Measurements from ENCODE around the gene TTLL9.

The TTLL9 gene

GRCh38 chr20:31835977-31836852 lies 34.2 kb upstream of the TTLL9 start:
- TF ChIP-seq SIN3A (IDR thresholded peaks at IDR 0.05; ENCODE audit: borderline replicate concordance, insufficient read depth, low read length), result peak; percentile 75; the same call in 1 of the 2 replicates
- peak; percentile 96 for TF ChIP-seq FOXP2 (optimal IDR thresholded peaks at IDR 0.05; ENCODE audit: borderline replicate concordance, extremely low read depth, extremely low read length, insufficient read depth)
- 0 out of 4 replicates have a peak, but pooled peaks of 1 of the 2 experiments have one; percentile 33 for TF ChIP-seq REST (IDR thresholded peaks at IDR 0.05; ENCODE audit: insufficient read depth in 1 of 2, low read depth in 2 of 2, low read length in 2 of 2)
- no peak for TF ChIP-seq POLR2AphosphoS5 (IDR thresholded peaks at IDR 0.05; ENCODE audit: low read depth, low read length)
- TF ChIP-seq TAF1 (IDR thresholded peaks at IDR 0.05; ENCODE audit: borderline replicate concordance, insufficient read depth, low read length), result peak; percentile 47; the same call in 1 of the 2 replicates

GRCh38 chr20:31836853-31837608 lies 33.4 kb upstream of the TTLL9 start:
- no peak for TF ChIP-seq TAF1 (IDR thresholded peaks at IDR 0.05; ENCODE audit: borderline replicate concordance, insufficient read depth, low read length)
- no peak for TF ChIP-seq SIN3A (IDR thresholded peaks at IDR 0.05; ENCODE audit: borderline replicate concordance, insufficient read depth, low read length)
- 0 out of 2 replicates have a peak, but pooled peaks have one; percentile 34 for TF ChIP-seq POLR2AphosphoS5 (IDR thresholded peaks at IDR 0.05; ENCODE audit: low read depth, low read length)
- no peak for TF ChIP-seq FOXP2 (optimal IDR thresholded peaks at IDR 0.05; ENCODE audit: borderline replicate concordance, extremely low read depth, extremely low read length, insufficient read depth)
- peak in 1 of 2 experiments; percentile 15; a peak in 1 of 4 replicates for TF ChIP-seq REST (IDR thresholded peaks at IDR 0.05; ENCODE audit: insufficient read depth in 1 of 2, low read depth in 2 of 2, low read length in 2 of 2)

GRCh38 chr20:31837896-31838397 lies 32.5 kb upstream of the TTLL9 start:
- TF ChIP-seq REST (IDR thresholded peaks at IDR 0.05; ENCODE audit: insufficient read depth in 1 of 2, low read depth in 2 of 2, low read length in 2 of 2), result no peak

- peak in 1 of 2 experiments; percentile 64; a peak in 1 of 4 replicates for TF ChIP-seq REST (IDR thresholded peaks at IDR 0.05; ENCODE audit: insufficient read depth in 1 of 2, low read depth in 2 of 2, low read length in 2 of 2)
- TF ChIP-seq SIN3A (IDR thresholded peaks at IDR 0.05; ENCODE audit: borderline replicate concordance, insufficient read depth, low read length), result no peak
- no peak for TF ChIP-seq POLR2AphosphoS5 (IDR thresholded peaks at IDR 0.05; ENCODE audit: low read depth, low read length)
- no peak for TF ChIP-seq FOXP2 (optimal IDR thresholded peaks at IDR 0.05; ENCODE audit: borderline replicate concordance, extremely low read depth, extremely low read length, insufficient read depth)
- TF ChIP-seq TAF1 (IDR thresholded peaks at IDR 0.05; ENCODE audit: borderline replicate concordance, insufficient read depth, low read length), result no peak
These were observed 31.7 kb upstream of the TTLL9 start for GRCh38 chr20:31838646-31839292.

Measured in PFSK-1 (cell line).